Activated CD8-positive, alpha-beta memory T cell treated with anti-CD3 and anti-CD28 coated beads, Interleukin-2, amount 10 ng/mL, durations not matched to agents 7 days and 5 days (primary cell): ENCODE measurements around the gene ABHD11. TPM values are rescaled to one million over a fixed set of nuclear protein-coding genes. Genes with fewer than 3 reads are reported as not detected.
"Not testable (repeated sequence)": the region's sequence is repeated elsewhere in the genome, so short reads cannot be mapped to it uniquely, and the experiment has no call there.

ENCODE experiments used
- ATAC-seq: fragments of 150-1000 bp; cut with Tn5 transposase; one replicate; pipeline ENCODE4 v1.10.0; 2021; ENCODE audit warnings: moderate library complexity
- CTCF ChIA-PET: fragments of 350-600 bp; sonication (Branson Sonifier 250); formaldehyde crosslinking; loops from one replicate; lab custom pipeline; 2021; ENCODE audit warnings: antibody characterized with exemption; lab: Charles Lee
- DNase-seq: peaks from one replicate; pipeline ENCODE4 v3.0.0-alpha.2; 2020
- H3K27ac Mint-ChIP-seq: one replicate; pipeline ENCODE4 v1.8.0; 2021; ENCODE audit warnings: mild to moderate bottlenecking, mixed read lengths
- H3K27me3 Mint-ChIP-seq: one replicate; pipeline ENCODE4 v1.8.0; 2021; ENCODE audit warnings: mixed read lengths
- H3K36me3 Mint-ChIP-seq: one replicate; pipeline ENCODE4 v1.8.0; 2021; ENCODE audit warnings: mild to moderate bottlenecking, mixed read lengths
- H3K4me1 Mint-ChIP-seq: one replicate; pipeline ENCODE4 v1.8.0; 2021; ENCODE audit warnings: mixed read lengths
- H3K4me3 Mint-ChIP-seq: one replicate; pipeline ENCODE4 v1.8.0; 2021; ENCODE audit warnings: mild to moderate bottlenecking, moderate library complexity, mixed read lengths
- H3K9me3 Mint-ChIP-seq: one replicate; pipeline ENCODE4 v1.8.0; 2022; ENCODE audit warnings: low read depth, mixed read lengths
- total RNA-seq, 2 experiments: library from RNA; stranded (reverse); gene quantifications; one replicate each; pipeline ENCODE4 v1.2.3, GENCODE V29; 2021

ABHD11 gene
- total RNA-seq, 2 experiments from 2014 or later = 15.9 to 19.2 TPM

GRCh38 chr7:73722182-73722581 lies 16.4 kb downstream of the ABHD11 start:
- peaks cover 20% of the 10 kb centered on the region for H3K27me3 Mint-ChIP-seq
- not testable (repeated sequence) for H3K27ac Mint-ChIP-seq, H3K36me3 Mint-ChIP-seq, ATAC-seq, H3K9me3 Mint-ChIP-seq, H3K4me3 Mint-ChIP-seq, DNase-seq
- CTCF ChIA-PET = interaction anchor here (1.3 to 4.9 kb wide), 2 partner anchors 14 to 115 kb away, joined by 6 to 42 read pairs; partner anchors contain the start of gene ABHD11
- peaks cover 21% of the 10 kb centered on the region for H3K4me1 Mint-ChIP-seq

DNA sequence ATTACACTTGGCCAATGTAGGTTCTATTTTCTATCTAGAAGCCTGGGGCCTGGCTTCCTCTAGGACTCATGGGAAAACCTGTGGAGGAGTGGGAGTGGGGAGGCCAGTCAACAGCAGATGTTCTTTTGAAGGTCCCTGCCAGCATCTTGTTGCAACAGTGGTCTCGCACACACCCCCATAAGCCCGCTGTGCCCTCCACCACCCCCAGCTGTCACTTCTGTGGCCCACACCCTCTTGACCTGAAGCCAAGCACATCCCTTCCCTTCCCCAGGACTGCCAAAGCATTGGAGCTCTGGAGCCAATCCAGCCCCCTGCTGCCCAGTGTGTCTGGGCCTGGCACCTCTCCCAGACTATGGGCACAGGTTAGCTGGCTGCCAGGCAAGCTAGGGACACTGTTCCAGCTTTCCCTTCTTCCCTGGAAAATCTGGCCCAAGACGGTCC lies 17.2 kb downstream of the ABHD11 start:
- no peak overlapping the region for H3K4me3 Mint-ChIP-seq
- no peak overlapping the region for H3K27ac Mint-ChIP-seq
- no peaks in the 10 kb centered on the region for H3K36me3 Mint-ChIP-seq
- CTCF ChIA-PET = interaction anchor here (1.3 to 4.9 kb wide), 2 partner anchors 15 to 114 kb away, joined by 6 to 42 read pairs; partner anchors contain the start of gene ABHD11
- peaks cover 23% of the 10 kb centered on the region for H3K27me3 Mint-ChIP-seq
- H3K9me3 Mint-ChIP-seq = no peaks in the 10 kb centered on the region
- H3K4me1 Mint-ChIP-seq = peaks cover 26% of the 10 kb centered on the region
- no peak for ATAC-seq
- no peak for DNase-seq

DNA sequence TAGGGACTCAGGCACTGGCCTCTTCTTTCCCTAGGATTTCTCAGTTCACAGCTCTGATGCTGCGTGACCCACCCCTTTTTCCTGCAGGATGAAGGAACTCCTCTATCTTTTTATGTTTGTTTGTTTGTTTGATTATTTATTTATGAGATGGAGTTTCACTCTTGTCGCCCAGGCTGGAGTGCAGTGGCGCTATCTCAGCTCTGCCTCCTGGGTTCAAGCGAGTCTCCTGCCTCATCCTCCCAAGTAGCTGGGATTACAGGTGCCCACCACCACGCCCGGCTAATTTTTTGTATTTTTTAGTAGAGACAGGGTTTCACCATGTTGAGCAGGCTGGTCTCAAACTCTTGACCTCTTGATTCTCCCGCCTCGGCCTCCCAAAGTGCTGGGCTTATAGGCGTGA lies 18.2 kb downstream of the ABHD11 start:
- Mint-ChIP-seq H3K4me3 (peak overlapping the region; percentile 48), H3K4me1 (peaks cover 33% of the 10 kb centered on the region), H3K27me3 (peaks cover 28% of the 10 kb centered on the region)
- CTCF ChIA-PET = interaction anchor here (1.2 to 2.1 kb wide), 4 partner anchors 12 to 113 kb away, joined by 3 to 9 read pairs (median 4); no protein-coding TSS in a partner anchor
- H3K27ac Mint-ChIP-seq, H3K9me3 Mint-ChIP-seq, ATAC-seq, DNase-seq, H3K36me3 Mint-ChIP-seq: not testable (repeated sequence)

- Mint-ChIP-seq H3K36me3 (no peaks in the 10 kb centered on the region), H3K9me3 (no peaks in the 10 kb centered on the region), H3K27ac (no peak overlapping the region), H3K27me3 (peaks cover 26% of the 10 kb centered on the region), H3K4me3 (peak overlapping the region; percentile 48), H3K4me1 (peaks cover 33% of the 10 kb centered on the region)
- CTCF ChIA-PET = interaction anchor here (0.9 to 2.1 kb wide), 6 partner anchors 12 to 113 kb away, joined by 3 to 9 read pairs (median 4); partner anchors contain the start of gene ABHD11
- DNase-seq = no peak
- ATAC-seq = no peak
Observed at GRCh38 chr7:73719806-73720169, 18.8 kb downstream of the ABHD11 start.

GRCh38 chr7:73718905-73719805 lies 19.4 kb downstream of the ABHD11 start, which contains the start of gene STX1A:
Gene STX1A, minus strand, starts transcription at chr7:73719669. Its CDS starts 38 bp downstream, at chr7:73719631.
- DNase-seq (peak; percentile 81), ATAC-seq (peak; percentile 86)
- CTCF ChIA-PET = interaction anchor here (0.9 to 2.1 kb wide), 6 partner anchors 13 to 112 kb away, joined by 3 to 9 read pairs (median 4); partner anchors contain the start of gene ABHD11
- no peak within 1 kb of the TSS for H3K27ac Mint-ChIP-seq
- peaks cover 24% of the 10 kb centered on the region for H3K27me3 Mint-ChIP-seq
- peak within 1 kb of the TSS; percentile 68 for H3K4me3 Mint-ChIP-seq
- peaks cover 33% of the 10 kb centered on the region for H3K4me1 Mint-ChIP-seq
- H3K9me3 Mint-ChIP-seq = no peaks in the 10 kb centered on the region
- no peaks in the 10 kb centered on the region for H3K36me3 Mint-ChIP-seq

DNA sequence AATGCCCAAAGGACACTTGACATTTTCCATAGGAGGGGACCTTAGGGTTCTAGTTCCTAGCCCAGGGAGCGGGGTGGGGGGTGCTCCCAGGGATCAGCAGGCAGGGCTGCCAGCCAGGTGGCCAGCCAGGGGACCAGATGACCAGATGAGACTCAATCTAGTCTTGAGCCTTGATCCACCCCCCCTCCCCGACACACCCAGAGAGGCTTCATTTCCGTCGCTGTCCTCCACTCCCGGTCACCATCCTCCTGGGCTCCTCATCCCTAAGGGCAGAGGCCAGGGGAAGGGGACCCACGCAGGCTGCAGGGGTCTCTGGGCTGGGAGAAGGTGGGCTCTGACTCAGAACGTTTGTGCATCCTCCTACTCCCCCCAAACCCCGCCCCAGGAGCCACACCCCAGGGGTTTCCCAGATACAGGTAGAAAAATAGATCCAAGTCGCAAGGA lies 20.1 kb downstream of the ABHD11 start:
- DNase-seq = peak; percentile 57
- CTCF ChIA-PET = interaction anchor here (1.0 to 2.6 kb wide), 5 partner anchors 16 to 112 kb away, joined by 3 to 14 read pairs (median 3); no protein-coding TSS in a partner anchor
- Mint-ChIP-seq H3K9me3 (no peaks in the 10 kb centered on the region), H3K4me1 (peaks cover 33% of the 10 kb centered on the region), H3K36me3 (peaks cover 2% of the 10 kb centered on the region), H3K4me3 (peak overlapping the region; percentile 68), H3K27ac (no peak overlapping the region), H3K27me3 (peaks cover 24% of the 10 kb centered on the region)
- peak; percentile 7 for ATAC-seq

DNA sequence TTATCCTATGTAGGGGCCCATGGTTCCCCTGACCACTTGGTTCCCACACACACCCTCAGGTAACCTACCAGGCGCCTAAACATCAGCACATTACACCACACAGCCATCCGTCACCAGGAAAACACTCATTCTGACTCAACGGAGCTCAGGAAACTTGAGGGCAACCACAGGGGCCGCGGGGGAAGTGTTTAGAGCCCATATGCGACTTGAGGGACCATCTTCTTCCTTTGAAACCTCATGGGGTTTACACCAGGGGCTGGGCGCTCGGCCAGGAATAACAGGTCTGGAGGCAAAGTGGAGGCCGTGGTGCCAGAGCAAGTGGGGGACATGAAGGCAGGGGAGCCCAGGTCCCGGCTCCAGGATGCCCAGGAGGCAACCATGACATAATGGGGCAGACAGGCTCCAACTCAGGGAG lies 20.6 kb downstream of the ABHD11 start:
- H3K36me3 Mint-ChIP-seq = peaks cover 2% of the 10 kb centered on the region
- ATAC-seq (peak; percentile 70), DNase-seq (peak; percentile 91)
- H3K4me1 Mint-ChIP-seq = peaks cover 34% of the 10 kb centered on the region
- H3K27ac Mint-ChIP-seq = peak overlapping the region; percentile 66
- CTCF ChIA-PET = interaction anchor here (0.6 to 2.6 kb wide), 7 partner anchors 17 to 111 kb away, joined by 3 to 14 read pairs (median 3); partner anchors contain the start of gene VPS37D
- H3K9me3 Mint-ChIP-seq = no peaks in the 10 kb centered on the region
- peak overlapping the region; percentile 68 for H3K4me3 Mint-ChIP-seq
- peaks cover 24% of the 10 kb centered on the region for H3K27me3 Mint-ChIP-seq

DNA sequence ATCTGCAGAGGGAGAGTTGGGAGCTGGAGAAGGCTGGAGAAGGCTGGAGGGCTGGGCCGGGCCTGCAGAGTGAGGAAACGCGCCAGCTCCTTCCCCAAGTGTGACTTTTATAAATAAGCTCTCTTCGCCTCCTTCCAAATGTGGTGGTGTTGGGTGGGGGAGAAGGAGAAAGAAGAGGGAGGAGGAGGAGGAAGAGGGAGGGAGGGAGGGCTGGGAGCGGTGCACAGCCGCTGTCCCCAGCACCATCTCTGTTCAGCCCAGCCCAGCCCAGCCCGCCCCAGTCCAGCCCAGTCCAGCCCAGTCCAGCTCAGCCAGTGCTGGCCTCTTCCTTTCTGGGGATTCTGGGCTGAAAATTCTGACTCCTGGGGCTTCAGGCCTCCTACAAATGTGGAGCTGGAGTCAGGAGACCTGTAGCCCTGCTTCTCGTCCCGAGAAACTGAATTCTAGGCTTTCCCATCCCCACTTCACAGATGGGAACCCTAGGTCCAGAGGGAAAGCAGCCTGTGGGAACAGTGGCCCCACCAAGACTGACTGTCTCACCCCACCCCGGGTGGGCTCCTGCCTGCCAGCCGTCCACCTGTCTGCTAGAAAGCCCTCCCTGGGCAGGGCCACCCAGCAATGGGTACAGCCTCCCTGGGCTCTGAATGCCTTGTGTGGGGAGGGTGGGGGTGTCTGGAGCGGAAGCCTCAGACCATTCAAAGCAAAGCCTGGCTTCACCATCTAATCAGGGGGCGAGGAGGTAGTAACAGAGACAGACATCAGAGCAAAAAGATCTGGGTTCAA lies 21.4 kb downstream of the ABHD11 start:
- peak overlapping the region; percentile 66 for H3K27ac Mint-ChIP-seq
- peak overlapping the region; percentile 68 for H3K4me3 Mint-ChIP-seq
- ATAC-seq = no peak
- no peaks in the 10 kb centered on the region for H3K9me3 Mint-ChIP-seq
- DNase-seq = no peak
- H3K4me1 Mint-ChIP-seq = peaks cover 38% of the 10 kb centered on the region
- H3K36me3 Mint-ChIP-seq = peaks cover 2% of the 10 kb centered on the region
- CTCF ChIA-PET = interaction anchor here (0.6 to 2.6 kb wide), 11 partner anchors 8 to 110 kb away, joined by 3 to 14 read pairs (median 3); partner anchors contain the start of gene VPS37D
- peaks cover 24% of the 10 kb centered on the region for H3K27me3 Mint-ChIP-seq

- H3K27me3 Mint-ChIP-seq = peaks cover 19% of the 10 kb centered on the region
- no peaks in the 10 kb centered on the region for H3K9me3 Mint-ChIP-seq
- H3K4me3 Mint-ChIP-seq = no peak overlapping the region
- H3K4me1 Mint-ChIP-seq = peaks cover 38% of the 10 kb centered on the region
- peaks cover 2% of the 10 kb centered on the region for H3K36me3 Mint-ChIP-seq
- DNase-seq (no peak), ATAC-seq (no peak)
- H3K27ac Mint-ChIP-seq = no peak overlapping the region
- CTCF ChIA-PET = interaction anchor here (0.6 to 2.6 kb wide), 6 partner anchors 9 to 110 kb away, joined by 3 to 14 read pairs (median 3); partner anchors contain the start of gene VPS37D
Observed at GRCh38 chr7:73716318-73716890, 22.2 kb downstream of the ABHD11 start.

DNA sequence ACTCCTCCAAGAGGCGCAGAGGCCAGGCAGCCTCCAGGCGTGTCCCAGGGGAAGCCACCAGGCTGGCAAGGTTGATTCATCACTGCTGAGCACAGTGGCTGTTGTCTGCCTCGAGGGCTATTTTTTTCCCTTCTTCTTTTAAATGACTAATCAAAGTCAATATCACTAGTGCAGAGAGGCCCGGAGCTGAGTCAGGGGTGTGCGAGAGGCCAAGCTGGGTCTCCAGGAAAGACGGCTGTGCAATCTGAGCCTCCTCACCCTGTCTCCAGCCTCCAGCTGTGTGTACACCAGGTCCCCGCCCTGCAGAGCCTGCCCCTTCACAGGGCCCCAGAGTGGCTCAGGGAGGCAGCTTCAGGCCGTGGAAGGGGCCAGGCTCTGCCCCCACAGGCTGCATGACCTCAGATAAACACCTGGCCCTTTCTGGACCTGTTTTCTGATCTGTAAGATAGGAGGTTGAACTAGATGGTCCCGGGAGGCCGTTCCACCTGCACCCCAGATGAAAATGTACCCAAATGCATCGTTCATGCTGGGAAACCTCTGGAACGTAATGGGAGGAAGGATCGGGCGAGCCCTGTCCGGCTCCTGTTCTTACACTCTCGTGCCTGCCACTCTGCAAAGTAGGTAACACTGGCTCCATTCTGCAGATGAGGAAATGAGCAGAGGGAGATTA lies 22.8 kb downstream of the ABHD11 start:
- CTCF ChIA-PET = interaction anchor here (0.6 to 2.6 kb wide), 5 partner anchors 8 to 109 kb away, joined by 3 to 14 read pairs (median 4); partner anchors contain the start of gene VPS37D
- ATAC-seq (no peak), DNase-seq (no peak)
- Mint-ChIP-seq H3K27ac (no peak overlapping the region), H3K36me3 (peaks cover 2% of the 10 kb centered on the region), H3K27me3 (peaks cover 14% of the 10 kb centered on the region), H3K9me3 (no peaks in the 10 kb centered on the region), H3K4me3 (no peak overlapping the region), H3K4me1 (peaks cover 38% of the 10 kb centered on the region)

- ATAC-seq, H3K4me3 Mint-ChIP-seq, H3K36me3 Mint-ChIP-seq: not testable (repeated sequence)
Observed at GRCh38 chr7:73713319-73713718, 25.3 kb downstream of the ABHD11 start.

GRCh38 chr7:73712773-73713172 lies 25.8 kb downstream of the ABHD11 start:
- H3K4me1 Mint-ChIP-seq = peaks cover 23% of the 10 kb centered on the region
- DNase-seq = no peak
- H3K27ac Mint-ChIP-seq = no peak overlapping the region
- CTCF ChIA-PET = interaction anchor here (1.6 kb wide), 1 partner anchor 13 kb away, joined by 5 read pairs; no protein-coding TSS in a partner anchor
- ATAC-seq = no peak
- H3K27me3 Mint-ChIP-seq = peaks cover 8% of the 10 kb centered on the region
- peaks cover 3% of the 10 kb centered on the region for H3K36me3 Mint-ChIP-seq
- no peaks in the 10 kb centered on the region for H3K9me3 Mint-ChIP-seq
- no peak overlapping the region for H3K4me3 Mint-ChIP-seq

More at GRCh38 chr7:73713319-73713718, 25.3 kb downstream of the ABHD11 start:
- CTCF ChIA-PET = interaction anchor here (0.9 to 1.6 kb wide), 2 partner anchors 12 to 37 kb away, joined by 3 to 5 read pairs; no protein-coding TSS in a partner anchor
- H3K9me3 Mint-ChIP-seq, H3K27ac Mint-ChIP-seq, H3K27me3 Mint-ChIP-seq, DNase-seq: not testable (repeated sequence)
- H3K4me1 Mint-ChIP-seq = peaks cover 29% of the 10 kb centered on the region
